Ishikawa (cell line): Measurements from ENCODE around the gene TRABD2A.

ENCODE experiments used
- CEBPB ChIP-seq: IDR thresholded peaks from 2 replicates; pipeline ENCODE4 v1.6.1; 2012
- CREB1 ChIP-seq: IDR thresholded peaks from 2 replicates; pipeline ENCODE4 v1.6.1; 2012; ENCODE audit warnings: low read depth
- EGR1 ChIP-seq: IDR thresholded peaks from 2 replicates; pipeline ENCODE4 v1.6.1; 2012
- EP300 ChIP-seq: IDR thresholded peaks from 2 replicates; pipeline ENCODE4 v1.6.1; 2012; ENCODE audit warnings: borderline replicate concordance
- FOXM1 ChIP-seq: IDR thresholded peaks from 2 replicates; pipeline ENCODE4 v1.6.1; 2012; ENCODE audit warnings: low read depth, borderline replicate concordance
- NFIC ChIP-seq: IDR thresholded peaks from 2 replicates; pipeline ENCODE4 v1.6.1; 2012
- RAD21 ChIP-seq: IDR thresholded peaks from 2 replicates; pipeline ENCODE4 v1.6.1; 2012; ENCODE audit warnings: low read depth
- TAF1 ChIP-seq: IDR thresholded peaks from 2 replicates; pipeline ENCODE4 v1.6.1; 2012; ENCODE audit warnings: low read depth, mild to moderate bottlenecking
- TCF12 ChIP-seq: IDR thresholded peaks from 2 replicates; pipeline ENCODE4 v1.6.1; 2012; ENCODE audit warnings: low read depth
- TEAD4 ChIP-seq: IDR thresholded peaks from 2 replicates; pipeline ENCODE4 v1.6.1; 2012
- YY1 ChIP-seq: IDR thresholded peaks from 2 replicates; pipeline ENCODE4 v1.6.1; 2012; ENCODE audit warnings: low read depth
- ZBTB7A ChIP-seq: IDR thresholded peaks from 2 replicates; pipeline ENCODE4 v1.6.1; 2012; ENCODE audit warnings: low read depth
- TF ChIP-seq, protein P1 (sequence below): IDR thresholded peaks from 2 replicates; pipeline ENCODE4 v1.6.1; 2012
- TF ChIP-seq, protein P2 (sequence below): IDR thresholded peaks from 2 replicates; pipeline ENCODE4 v1.6.1; 2012; ENCODE audit warnings: low read depth, mild to moderate bottlenecking
- TF ChIP-seq, protein P3 (sequence below): IDR thresholded peaks from 2 replicates; pipeline ENCODE4 v1.6.1; 2012

The TRABD2A gene

DNA sequence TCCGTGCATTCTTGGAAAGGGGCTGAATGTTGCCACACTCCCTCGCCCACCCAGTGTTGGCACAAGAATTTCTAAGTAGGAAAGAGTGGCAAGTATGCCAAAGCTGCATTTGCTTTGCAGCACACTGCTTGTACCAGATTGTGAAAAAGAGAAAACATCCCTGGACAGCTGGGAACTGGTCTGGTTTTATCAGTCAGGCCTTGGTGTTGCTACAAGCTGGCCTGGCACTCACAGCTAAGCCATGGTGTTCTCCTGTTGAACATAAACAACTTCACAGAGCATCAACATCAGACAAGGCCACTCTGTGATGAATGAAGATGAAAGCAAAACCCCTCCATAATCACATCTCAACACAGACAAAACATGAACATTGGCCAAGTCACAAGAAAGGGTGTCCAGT, 4.2 kb upstream of the TRABD2A start:
- TF ChIP-seq EGR1 = no peak
- TF ChIP-seq NFIC = no peak
- TF ChIP-seq EP300 = no peak

DNA sequence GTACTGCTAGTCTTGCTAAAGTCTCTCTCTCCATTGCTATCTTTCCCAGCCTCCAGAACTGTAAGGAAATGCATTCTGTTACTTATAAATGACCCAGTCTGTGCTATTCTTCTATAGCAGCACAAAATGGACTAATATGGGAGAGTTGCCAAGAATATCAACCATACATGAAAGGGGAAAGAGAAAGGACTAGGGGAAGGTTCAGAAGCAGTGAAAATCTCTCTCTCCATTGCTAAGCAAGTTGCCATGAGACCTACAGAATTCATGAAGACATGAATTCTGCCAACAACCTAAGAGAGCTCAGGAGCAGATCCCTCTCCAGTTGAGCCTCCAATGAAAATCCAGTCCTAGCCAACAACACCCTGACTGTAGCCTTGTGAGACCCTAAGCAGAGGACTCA, 3.6 kb upstream of the TRABD2A start:
- no peak for TF ChIP-seq NFIC
- no peak for TF ChIP-seq EGR1
- no peak for TF ChIP-seq TCF12
- TF ChIP-seq ZBTB7A = no peak
- TF ChIP-seq, protein P1, sequence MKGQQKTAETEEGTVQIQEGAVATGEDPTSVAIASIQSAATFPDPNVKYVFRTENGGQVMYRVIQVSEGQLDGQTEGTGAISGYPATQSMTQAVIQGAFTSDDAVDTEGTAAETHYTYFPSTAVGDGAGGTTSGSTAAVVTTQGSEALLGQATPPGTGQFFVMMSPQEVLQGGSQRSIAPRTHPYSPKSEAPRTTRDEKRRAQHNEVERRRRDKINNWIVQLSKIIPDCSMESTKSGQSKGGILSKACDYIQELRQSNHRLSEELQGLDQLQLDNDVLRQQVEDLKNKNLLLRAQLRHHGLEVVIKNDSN = no peak
- TF ChIP-seq RAD21 = no peak
- TF ChIP-seq YY1 = no peak
- TF ChIP-seq CEBPB = no peak
- TF ChIP-seq, protein P2, sequence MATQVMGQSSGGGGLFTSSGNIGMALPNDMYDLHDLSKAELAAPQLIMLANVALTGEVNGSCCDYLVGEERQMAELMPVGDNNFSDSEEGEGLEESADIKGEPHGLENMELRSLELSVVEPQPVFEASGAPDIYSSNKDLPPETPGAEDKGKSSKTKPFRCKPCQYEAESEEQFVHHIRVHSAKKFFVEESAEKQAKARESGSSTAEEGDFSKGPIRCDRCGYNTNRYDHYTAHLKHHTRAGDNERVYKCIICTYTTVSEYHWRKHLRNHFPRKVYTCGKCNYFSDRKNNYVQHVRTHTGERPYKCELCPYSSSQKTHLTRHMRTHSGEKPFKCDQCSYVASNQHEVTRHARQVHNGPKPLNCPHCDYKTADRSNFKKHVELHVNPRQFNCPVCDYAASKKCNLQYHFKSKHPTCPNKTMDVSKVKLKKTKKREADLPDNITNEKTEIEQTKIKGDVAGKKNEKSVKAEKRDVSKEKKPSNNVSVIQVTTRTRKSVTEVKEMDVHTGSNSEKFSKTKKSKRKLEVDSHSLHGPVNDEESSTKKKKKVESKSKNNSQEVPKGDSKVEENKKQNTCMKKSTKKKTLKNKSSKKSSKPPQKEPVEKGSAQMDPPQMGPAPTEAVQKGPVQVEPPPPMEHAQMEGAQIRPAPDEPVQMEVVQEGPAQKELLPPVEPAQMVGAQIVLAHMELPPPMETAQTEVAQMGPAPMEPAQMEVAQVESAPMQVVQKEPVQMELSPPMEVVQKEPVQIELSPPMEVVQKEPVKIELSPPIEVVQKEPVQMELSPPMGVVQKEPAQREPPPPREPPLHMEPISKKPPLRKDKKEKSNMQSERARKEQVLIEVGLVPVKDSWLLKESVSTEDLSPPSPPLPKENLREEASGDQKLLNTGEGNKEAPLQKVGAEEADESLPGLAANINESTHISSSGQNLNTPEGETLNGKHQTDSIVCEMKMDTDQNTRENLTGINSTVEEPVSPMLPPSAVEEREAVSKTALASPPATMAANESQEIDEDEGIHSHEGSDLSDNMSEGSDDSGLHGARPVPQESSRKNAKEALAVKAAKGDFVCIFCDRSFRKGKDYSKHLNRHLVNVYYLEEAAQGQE = no peak
- no peak for TF ChIP-seq TEAD4
- no peak for TF ChIP-seq FOXM1
- TF ChIP-seq, protein P3, sequence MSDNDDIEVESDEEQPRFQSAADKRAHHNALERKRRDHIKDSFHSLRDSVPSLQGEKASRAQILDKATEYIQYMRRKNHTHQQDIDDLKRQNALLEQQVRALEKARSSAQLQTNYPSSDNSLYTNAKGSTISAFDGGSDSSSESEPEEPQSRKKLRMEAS = no peak

DNA sequence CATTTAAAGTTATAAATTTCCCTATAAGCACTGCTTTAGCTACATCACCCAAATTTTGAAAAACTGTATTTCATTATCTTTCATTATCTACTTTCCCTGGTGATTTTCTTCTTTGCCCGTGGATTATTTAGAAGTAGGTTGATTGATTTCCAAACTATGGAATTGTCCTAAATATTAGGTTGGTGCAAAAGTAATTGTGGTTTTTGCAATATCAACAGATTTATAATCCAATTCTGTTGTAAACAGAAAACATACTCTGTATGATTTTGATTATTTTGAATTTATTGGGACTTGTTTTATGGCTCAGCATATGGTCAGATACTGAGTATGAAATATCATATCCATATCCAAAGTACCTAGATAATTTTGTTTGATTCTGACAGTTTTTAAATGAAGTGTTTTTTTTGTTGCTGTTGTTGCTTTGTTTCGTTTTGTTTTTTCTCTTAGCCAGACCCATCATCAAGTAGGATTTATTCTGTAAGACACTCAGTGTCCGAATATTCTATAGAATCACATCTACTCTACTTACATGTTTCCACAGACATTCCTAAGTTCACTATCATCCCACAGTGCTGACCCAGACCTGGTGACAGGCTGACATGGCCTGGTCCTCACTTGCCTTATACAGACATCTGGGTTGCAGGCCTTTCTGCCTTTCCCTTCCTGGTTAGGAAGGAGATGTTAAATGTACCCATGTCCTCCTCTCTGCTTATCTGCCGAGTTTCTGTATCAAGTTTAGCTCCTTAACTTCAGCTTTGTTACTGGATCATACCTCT, 2.1 kb upstream of the TRABD2A start:
- no peak for TF ChIP-seq CEBPB
- TF ChIP-seq EP300 = no peak
- TF ChIP-seq FOXM1 = no peak
- no peak for TF ChIP-seq YY1
- no peak for TF ChIP-seq EGR1
- TF ChIP-seq, protein P2 = no peak
- TF ChIP-seq TEAD4 = no peak
- TF ChIP-seq ZBTB7A = no peak
- no peak for TF ChIP-seq RAD21
- TF ChIP-seq, protein P1 = no peak
- TF ChIP-seq, protein P3 = no peak
- no peak for TF ChIP-seq NFIC
- no peak for TF ChIP-seq TCF12
- no peak for TF ChIP-seq CREB1

DNA sequence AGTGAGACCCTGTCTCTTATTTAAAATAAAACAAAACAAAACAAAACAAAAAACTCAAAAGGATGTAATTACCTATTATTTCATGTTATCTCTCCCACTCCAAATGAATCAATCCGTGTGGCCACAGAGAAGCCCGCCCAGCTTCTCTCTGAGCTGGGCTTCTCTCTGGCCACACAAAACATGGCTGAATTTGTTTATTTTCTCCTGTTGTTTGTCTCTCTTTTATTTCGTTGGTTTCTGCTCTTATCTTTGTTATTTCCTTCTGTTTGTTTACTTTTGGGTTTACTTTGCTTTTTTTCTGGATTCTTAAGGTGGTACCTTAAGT, 1.5 kb upstream of the TRABD2A start:
- TF ChIP-seq EGR1 = no peak
- no peak for TF ChIP-seq TEAD4
- no peak for TF ChIP-seq TCF12

DNA sequence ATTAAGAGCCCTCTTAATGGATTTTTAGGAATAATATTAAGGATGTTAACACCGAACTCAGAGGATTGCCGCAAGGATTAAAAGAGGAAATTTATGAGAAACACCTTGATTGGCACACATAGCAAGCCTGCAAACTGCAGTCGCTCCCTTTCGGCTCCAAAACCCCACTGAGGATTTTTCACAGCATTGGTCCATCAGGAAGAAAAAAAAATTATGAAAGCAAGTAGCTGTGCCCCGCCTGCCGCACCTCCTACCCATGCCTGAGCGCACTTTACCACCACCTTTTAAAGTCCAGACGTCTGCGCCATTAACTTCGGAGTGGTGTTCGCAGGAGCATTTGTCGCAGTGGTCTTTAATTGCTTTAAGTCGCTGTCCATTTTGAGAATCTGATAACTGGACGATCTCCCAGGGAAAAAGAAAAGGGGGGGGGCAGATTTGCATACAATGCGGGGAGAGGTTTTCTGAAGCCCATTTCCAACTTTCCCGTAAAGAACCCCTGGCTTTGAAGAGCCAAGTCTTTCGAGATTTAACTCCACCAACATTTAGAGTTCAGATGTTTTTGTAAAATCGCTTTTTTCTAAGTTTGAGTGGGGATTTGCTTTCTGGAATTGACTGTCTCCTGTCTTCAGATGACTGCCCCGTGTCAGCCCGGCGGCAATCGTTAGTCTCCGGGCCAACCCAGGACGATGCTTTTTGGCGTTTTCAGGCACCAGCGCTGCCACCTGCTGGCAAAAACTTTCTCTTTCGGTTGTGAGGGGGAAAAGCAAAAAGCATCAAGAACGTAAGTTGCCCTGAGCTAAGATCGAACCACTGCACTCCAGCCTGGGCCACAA, 913 bp upstream of the TRABD2A start:
- TF ChIP-seq YY1 = 0 out of 2 replicates have a peak, but pooled peaks have one; percentile 39
- TF ChIP-seq, protein P2 = 0 out of 2 replicates have a peak, but pooled peaks have one; percentile 8
- TF ChIP-seq TEAD4 = no peak
- 0 out of 2 replicates have a peak, but pooled peaks have one; percentile 6 for TF ChIP-seq NFIC
- TF ChIP-seq EP300 = no peak
- TF ChIP-seq, protein P3 = no peak; the same call in none of the 2 replicates
- peak; percentile 96 for TF ChIP-seq RAD21
- TF ChIP-seq FOXM1 = peak; percentile 1; the same call in 1 of the 2 replicates
- 0 out of 2 replicates have a peak, but pooled peaks have one; percentile 40 for TF ChIP-seq ZBTB7A
- TF ChIP-seq CEBPB = no peak
- no peak for TF ChIP-seq TAF1
- TF ChIP-seq, protein P1 = peak; percentile 16; the same call in 1 of the 2 replicates
- TF ChIP-seq CREB1 = no peak
- TF ChIP-seq EGR1 = no peak
- no peak for TF ChIP-seq TCF12
